ENCODE data around the gene ARHGEF12. TPM values are rescaled to one million over a fixed set of nuclear protein-coding genes. Genes with fewer than 3 reads are reported as not detected.

Gene ARHGEF12
- total RNA-seq, 1 donor from 2014 or later, result 83.1 TPM

GRCh38 chr11:120420572-120420971 is 84.4 kb downstream of the ARHGEF12 start:
- H3K27me3 ChIP-seq (ENCODE audit: insufficient read depth, low read length), result no peaks in the 10 kb centered on the region
- peaks cover 5% of the 10 kb centered on the region for H3K36me3 ChIP-seq (ENCODE audit: insufficient read depth, low read length)
- no peak overlapping the region for H3K4me2 ChIP-seq (ENCODE audit: low read length)
- H2AFZ ChIP-seq (ENCODE audit: low read depth, low read length), result no peak overlapping the region
- Mint-ChIP-seq H3K36me3 (ENCODE audit: low read depth, unreplicated experiment) (peaks cover 11% of the 10 kb centered on the region), H3K27me3 (ENCODE audit: low read depth, unreplicated experiment) (no peaks in the 10 kb centered on the region), H3K27ac (ENCODE audit: unreplicated experiment) (no peak overlapping the region), H3K9me3 (ENCODE audit: unreplicated experiment) (peaks cover 2% of the 10 kb centered on the region), H3K4me3 (ENCODE audit: unreplicated experiment) (no peak overlapping the region), H3K4me1 (ENCODE audit: low read depth, unreplicated experiment) (peaks cover 5% of the 10 kb centered on the region)
- TF ChIP-seq CTCF (IDR thresholded peaks at IDR 0.05; ENCODE audit: insufficient read depth, low read depth, low read length), result no peak
- TF ChIP-seq EZH2 (IDR thresholded peaks at IDR 0.05; ENCODE audit: insufficient read depth, low read length), result no peak
- H3K9me3 ChIP-seq (ENCODE audit: insufficient read depth, low read depth, low read length), result no peaks in the 10 kb centered on the region
- H3K79me2 ChIP-seq (ENCODE audit: insufficient read depth, low read length), result peaks cover 10% of the 10 kb centered on the region
- peaks cover 6% of the 10 kb centered on the region for H4K20me1 ChIP-seq (ENCODE audit: insufficient read depth, low read length)
- no peak for DNase-seq (ENCODE audit: low read depth)
- H3K9ac ChIP-seq (ENCODE audit: low read length), result no peak overlapping the region
- no peak for FAIRE-seq
- H3K4me1 ChIP-seq (ENCODE audit: insufficient read depth, low read length), result no peaks in the 10 kb centered on the region
- no peak overlapping the region for H3K27ac ChIP-seq (ENCODE audit: low read depth, low read length)
- no peak overlapping the region for H3K4me3 ChIP-seq (ENCODE audit: insufficient read depth, low read depth, low read length)

- Histone ChIP-seq H3K27me3 (ENCODE audit: insufficient read depth, low read length) (no peaks in the 10 kb centered on the region), H2AFZ (ENCODE audit: low read depth, low read length) (no peak overlapping the region), H3K36me3 (ENCODE audit: insufficient read depth, low read length) (peaks cover 11% of the 10 kb centered on the region), H3K4me1 (ENCODE audit: insufficient read depth, low read length) (no peaks in the 10 kb centered on the region), H3K79me2 (ENCODE audit: insufficient read depth, low read length) (peaks cover 1% of the 10 kb centered on the region), H3K4me2 (ENCODE audit: low read length) (no peak overlapping the region), H4K20me1 (ENCODE audit: insufficient read depth, low read length) (peaks cover 6% of the 10 kb centered on the region), H3K9ac (ENCODE audit: low read length) (no peak overlapping the region), H3K27ac (ENCODE audit: low read depth, low read length) (no peak overlapping the region), H3K4me3 (ENCODE audit: insufficient read depth, low read depth, low read length) (no peak overlapping the region), H3K9me3 (ENCODE audit: insufficient read depth, low read depth, low read length) (no peaks in the 10 kb centered on the region)
- Mint-ChIP-seq H3K4me3 (ENCODE audit: unreplicated experiment) (no peak overlapping the region), H3K27me3 (ENCODE audit: low read depth, unreplicated experiment) (no peaks in the 10 kb centered on the region), H3K36me3 (ENCODE audit: low read depth, unreplicated experiment) (peaks cover 7% of the 10 kb centered on the region), H3K4me1 (ENCODE audit: low read depth, unreplicated experiment) (peaks cover 5% of the 10 kb centered on the region), H3K9me3 (ENCODE audit: unreplicated experiment) (no peaks in the 10 kb centered on the region), H3K27ac (ENCODE audit: unreplicated experiment) (no peak overlapping the region)
- DNase-seq (ENCODE audit: low read depth) (no peak), FAIRE-seq (no peak)
- no peak for TF ChIP-seq CTCF (IDR thresholded peaks at IDR 0.05; ENCODE audit: insufficient read depth, low read depth, low read length)
These were observed 88.2 kb downstream of the ARHGEF12 start for GRCh38 chr11:120424185-120424969.

- peaks cover 5% of the 10 kb centered on the region for H3K4me1 Mint-ChIP-seq (ENCODE audit: low read depth, unreplicated experiment)
- Histone ChIP-seq H3K79me2 (ENCODE audit: insufficient read depth, low read length) (no peaks in the 10 kb centered on the region), H3K9me3 (ENCODE audit: insufficient read depth, low read depth, low read length) (no peaks in the 10 kb centered on the region), H3K27me3 (ENCODE audit: insufficient read depth, low read length) (no peaks in the 10 kb centered on the region), H2AFZ (ENCODE audit: low read depth, low read length) (no peak overlapping the region), H3K4me3 (ENCODE audit: insufficient read depth, low read depth, low read length) (no peak overlapping the region), H3K4me1 (ENCODE audit: insufficient read depth, low read length) (no peaks in the 10 kb centered on the region), H4K20me1 (ENCODE audit: insufficient read depth, low read length) (peaks cover 4% of the 10 kb centered on the region), H3K9ac (ENCODE audit: low read length) (no peak overlapping the region), H3K27ac (ENCODE audit: low read depth, low read length) (no peak overlapping the region), H3K36me3 (ENCODE audit: insufficient read depth, low read length) (peaks cover 15% of the 10 kb centered on the region), H3K4me2 (ENCODE audit: low read length) (no peak overlapping the region)
- no peaks in the 10 kb centered on the region for H3K27me3 Mint-ChIP-seq (ENCODE audit: low read depth, unreplicated experiment)
- FAIRE-seq, result no peak
- no peaks in the 10 kb centered on the region for H3K9me3 Mint-ChIP-seq (ENCODE audit: unreplicated experiment)
- H3K36me3 Mint-ChIP-seq (ENCODE audit: low read depth, unreplicated experiment), result peaks cover 7% of the 10 kb centered on the region
- no peak overlapping the region for H3K4me3 Mint-ChIP-seq (ENCODE audit: unreplicated experiment)
- TF ChIP-seq EZH2 (IDR thresholded peaks at IDR 0.05; ENCODE audit: insufficient read depth, low read length), result no peak
- TF ChIP-seq CTCF (IDR thresholded peaks at IDR 0.05; ENCODE audit: insufficient read depth, low read depth, low read length), result no peak
- DNase-seq (ENCODE audit: low read depth), result no peak
- no peak overlapping the region for H3K27ac Mint-ChIP-seq (ENCODE audit: unreplicated experiment)
These were observed 88.7 kb downstream of the ARHGEF12 start for GRCh38 chr11:120424970-120425332.
